Measurements from ENCODE around the gene ZSCAN5A. TPM values are rescaled to one million over a fixed set of nuclear protein-coding genes. Genes with fewer than 3 reads are reported as not detected.

Gene ZSCAN5A
- total and polyA plus RNA-seq, 2 of the 13 experiments (the other 11 are each of a cell fraction or from before 2014, with no cell fraction given), result 9.5 to 17.8 TPM

DNA sequence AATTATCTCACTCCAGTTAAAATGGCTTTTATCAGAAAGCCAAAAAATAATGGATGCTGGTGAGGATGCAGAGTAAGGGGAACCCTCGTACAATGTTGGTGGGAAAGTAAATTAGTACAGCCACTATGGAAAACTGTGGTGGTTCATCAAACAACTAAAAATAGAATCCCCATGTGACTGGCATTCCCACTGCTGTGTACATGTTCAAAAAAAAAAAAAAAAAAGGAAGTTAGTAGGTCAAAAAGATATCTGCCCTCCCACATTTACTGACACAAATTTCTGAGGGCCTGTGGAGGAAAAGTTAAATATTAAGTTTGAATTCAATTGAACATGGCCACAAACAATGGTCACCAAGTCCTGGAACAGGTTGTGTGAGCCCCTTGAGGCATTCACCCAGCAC is 9.8 kb upstream of the ZSCAN5A start:
- ATAC-seq (no peak), DNase-seq (ENCODE audit: low spot score) (no peak), FAIRE-seq (no peak)
- H2AFZ ChIP-seq (ENCODE audit: low read length), result no peak overlapping the region
- no peaks in the 10 kb centered on the region for H3K9me3 ChIP-seq (ENCODE audit: low read length)
- H3K4me3 ChIP-seq (replicated peaks in 1 of 3; ENCODE audit: insufficient read depth in 1 of 3, low read depth in 2 of 3, low read length in 3 of 3), result no peak overlapping the region
- TF ChIP-seq ZNF263 (CRISPR knock-in tag; IDR thresholded peaks at IDR 0.05), result no peak
- ChIA-PET CTCF (ENCODE audit: low intra/inter-chr PET ratio, low total read pairs) (no interaction called here), POLR2A (no interaction called here)
- WGBS (ENCODE audit: low lambda C conversion rate), result 12% methylated on average over 1 of the region's 1 CpG
- intact Hi-C loops (cut with micrococcal nuclease; ENCODE audit: unreplicated experiment), result no loop called here
- no peak overlapping the region for H3K27ac ChIP-seq (ENCODE audit: extremely low read length, insufficient read depth, low read length)
- H3K9ac ChIP-seq (ENCODE audit: insufficient read depth, low read depth, low read length), result no peak overlapping the region
- BruUV-seq (replicated peaks), result no TSS peak
- in situ Hi-C loops (cut with HindIII; ENCODE audit: extremely low pct_ligation_motif_present, low pct_unique_long_range_greater_than_20kb), result no loop called here
- no peaks in the 10 kb centered on the region; a peak in 1 of 5 replicates for H3K27me3 ChIP-seq (ENCODE audit: control insufficient read depth in 1 of 2, insufficient read depth in 2 of 2, low read length in 2 of 2)
- no peak overlapping the region for H3K4me2 ChIP-seq (ENCODE audit: low read depth, low read length)
- no peaks in the 10 kb centered on the region for H3K79me2 ChIP-seq (ENCODE audit: insufficient read depth, low read length)
- no peaks in the 10 kb centered on the region for H4K20me1 ChIP-seq (ENCODE audit: insufficient read depth, low read length)
- 0 out of 2 replicates have a peak, but pooled peaks cover 6% of the 10 kb centered on the region for H3K4me1 ChIP-seq (ENCODE audit: insufficient read depth, low read length)
- no peaks in the 10 kb centered on the region for H3K36me3 ChIP-seq (replicated peaks in 1 of 2; ENCODE audit: control insufficient read depth in 1 of 2, insufficient read depth in 2 of 2, low read length in 2 of 2)

DNA sequence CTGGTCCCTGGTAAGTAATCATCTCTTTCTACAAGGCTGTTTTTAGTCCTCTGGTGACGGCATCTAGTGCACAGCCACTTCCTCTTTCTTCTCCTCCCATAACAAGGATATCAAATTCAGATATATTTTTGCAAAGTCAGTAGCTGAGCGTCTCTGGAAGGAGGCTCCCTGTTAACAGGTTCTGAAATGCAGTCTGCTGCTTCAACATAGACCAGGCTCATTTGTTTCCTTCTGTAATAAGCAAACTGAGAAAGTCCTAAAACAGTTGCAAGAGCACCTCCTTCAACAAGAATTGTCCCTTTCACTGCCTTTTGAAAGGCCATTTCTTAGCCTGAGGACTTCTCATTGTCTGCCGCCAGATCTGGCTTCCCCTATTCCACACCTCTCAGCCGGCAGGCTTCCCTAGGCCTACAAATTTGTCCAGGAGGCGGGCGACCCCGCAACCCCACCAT is 7.4 kb upstream of the ZSCAN5A start:
- 72% methylated on average over 7 of the region's 7 CpGs for WGBS (ENCODE audit: low lambda C conversion rate)
- no peak for FAIRE-seq
- in situ Hi-C loops (cut with HindIII; ENCODE audit: extremely low pct_ligation_motif_present, low pct_unique_long_range_greater_than_20kb), result no loop called here
- TF ChIP-seq, protein P1, sequence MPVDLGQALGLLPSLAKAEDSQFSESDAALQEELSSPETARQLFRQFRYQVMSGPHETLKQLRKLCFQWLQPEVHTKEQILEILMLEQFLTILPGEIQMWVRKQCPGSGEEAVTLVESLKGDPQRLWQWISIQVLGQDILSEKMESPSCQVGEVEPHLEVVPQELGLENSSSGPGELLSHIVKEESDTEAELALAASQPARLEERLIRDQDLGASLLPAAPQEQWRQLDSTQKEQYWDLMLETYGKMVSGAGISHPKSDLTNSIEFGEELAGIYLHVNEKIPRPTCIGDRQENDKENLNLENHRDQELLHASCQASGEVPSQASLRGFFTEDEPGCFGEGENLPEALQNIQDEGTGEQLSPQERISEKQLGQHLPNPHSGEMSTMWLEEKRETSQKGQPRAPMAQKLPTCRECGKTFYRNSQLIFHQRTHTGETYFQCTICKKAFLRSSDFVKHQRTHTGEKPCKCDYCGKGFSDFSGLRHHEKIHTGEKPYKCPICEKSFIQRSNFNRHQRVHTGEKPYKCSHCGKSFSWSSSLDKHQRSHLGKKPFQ (CRISPR knock-in tag; IDR thresholded peaks at IDR 0.05; ENCODE audit: insufficient replicate concordance), result no peak
- no peak for TF ChIP-seq JUNB (CRISPR knock-in tag; IDR thresholded peaks at IDR 0.05; ENCODE audit: borderline replicate concordance)
- no peak for TF ChIP-seq ZNF329 (CRISPR knock-in tag; IDR thresholded peaks at IDR 0.05; ENCODE audit: low read depth)
- TF ChIP-seq HNRNPLL (IDR thresholded peaks at IDR 0.05; ENCODE audit: low read depth, low read length, poor library complexity, severe bottlenecking), result no peak
- TF ChIP-seq ZNF879 (CRISPR knock-in tag; IDR thresholded peaks at IDR 0.05), result no peak
- no peak for TF ChIP-seq ZNF772 (CRISPR knock-in tag; IDR thresholded peaks at IDR 0.05)
- no peak for TF ChIP-seq ZNF549 (CRISPR knock-in tag; IDR thresholded peaks at IDR 0.05)
- no peak for TF ChIP-seq HNRNPUL1 (IDR thresholded peaks at IDR 0.05; ENCODE audit: low read depth, low read length)
- TF ChIP-seq, protein P2, sequence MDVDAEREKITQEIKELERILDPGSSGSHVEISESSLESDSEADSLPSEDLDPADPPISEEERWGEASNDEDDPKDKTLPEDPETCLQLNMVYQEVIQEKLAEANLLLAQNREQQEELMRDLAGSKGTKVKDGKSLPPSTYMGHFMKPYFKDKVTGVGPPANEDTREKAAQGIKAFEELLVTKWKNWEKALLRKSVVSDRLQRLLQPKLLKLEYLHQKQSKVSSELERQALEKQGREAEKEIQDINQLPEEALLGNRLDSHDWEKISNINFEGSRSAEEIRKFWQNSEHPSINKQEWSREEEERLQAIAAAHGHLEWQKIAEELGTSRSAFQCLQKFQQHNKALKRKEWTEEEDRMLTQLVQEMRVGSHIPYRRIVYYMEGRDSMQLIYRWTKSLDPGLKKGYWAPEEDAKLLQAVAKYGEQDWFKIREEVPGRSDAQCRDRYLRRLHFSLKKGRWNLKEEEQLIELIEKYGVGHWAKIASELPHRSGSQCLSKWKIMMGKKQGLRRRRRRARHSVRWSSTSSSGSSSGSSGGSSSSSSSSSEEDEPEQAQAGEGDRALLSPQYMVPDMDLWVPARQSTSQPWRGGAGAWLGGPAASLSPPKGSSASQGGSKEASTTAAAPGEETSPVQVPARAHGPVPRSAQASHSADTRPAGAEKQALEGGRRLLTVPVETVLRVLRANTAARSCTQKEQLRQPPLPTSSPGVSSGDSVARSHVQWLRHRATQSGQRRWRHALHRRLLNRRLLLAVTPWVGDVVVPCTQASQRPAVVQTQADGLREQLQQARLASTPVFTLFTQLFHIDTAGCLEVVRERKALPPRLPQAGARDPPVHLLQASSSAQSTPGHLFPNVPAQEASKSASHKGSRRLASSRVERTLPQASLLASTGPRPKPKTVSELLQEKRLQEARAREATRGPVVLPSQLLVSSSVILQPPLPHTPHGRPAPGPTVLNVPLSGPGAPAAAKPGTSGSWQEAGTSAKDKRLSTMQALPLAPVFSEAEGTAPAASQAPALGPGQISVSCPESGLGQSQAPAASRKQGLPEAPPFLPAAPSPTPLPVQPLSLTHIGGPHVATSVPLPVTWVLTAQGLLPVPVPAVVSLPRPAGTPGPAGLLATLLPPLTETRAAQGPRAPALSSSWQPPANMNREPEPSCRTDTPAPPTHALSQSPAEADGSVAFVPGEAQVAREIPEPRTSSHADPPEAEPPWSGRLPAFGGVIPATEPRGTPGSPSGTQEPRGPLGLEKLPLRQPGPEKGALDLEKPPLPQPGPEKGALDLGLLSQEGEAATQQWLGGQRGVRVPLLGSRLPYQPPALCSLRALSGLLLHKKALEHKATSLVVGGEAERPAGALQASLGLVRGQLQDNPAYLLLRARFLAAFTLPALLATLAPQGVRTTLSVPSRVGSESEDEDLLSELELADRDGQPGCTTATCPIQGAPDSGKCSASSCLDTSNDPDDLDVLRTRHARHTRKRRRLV (CRISPR knock-in tag; IDR thresholded peaks at IDR 0.05), result no peak
- TF ChIP-seq KDM5B (CRISPR knock-in tag; IDR thresholded peaks at IDR 0.05; ENCODE audit: borderline replicate concordance), result no peak
- TF ChIP-seq TSC22D2 (CRISPR knock-in tag; IDR thresholded peaks at IDR 0.05; ENCODE audit: borderline replicate concordance), result no peak
- no peak for TF ChIP-seq LCORL (IDR thresholded peaks at IDR 0.05)
- no peak for TF ChIP-seq LCORL (CRISPR knock-in tag; IDR thresholded peaks at IDR 0.05)

More for the DNA sequence above, 7.4 kb upstream of the ZSCAN5A start:
- Histone ChIP-seq H3K79me2 (ENCODE audit: insufficient read depth, low read length) (no peaks in the 10 kb centered on the region), H2AFZ (ENCODE audit: low read length) (no peak overlapping the region), H3K4me3 (replicated peaks in 1 of 3; ENCODE audit: insufficient read depth in 1 of 3, low read depth in 2 of 3, low read length in 3 of 3) (no peak overlapping the region), H3K27ac (ENCODE audit: extremely low read length, insufficient read depth, low read length) (no peak overlapping the region), H3K4me2 (ENCODE audit: low read depth, low read length) (no peak overlapping the region), H3K27me3 (ENCODE audit: control insufficient read depth in 1 of 2, insufficient read depth in 2 of 2, low read length in 2 of 2) (no peaks in the 10 kb centered on the region; a peak in 1 of 5 replicates), H3K9me3 (ENCODE audit: low read length) (no peaks in the 10 kb centered on the region), H3K4me1 (ENCODE audit: insufficient read depth, low read length) (peaks cover 18% of the 10 kb centered on the region), H3K36me3 (replicated peaks in 1 of 2; ENCODE audit: control insufficient read depth in 1 of 2, insufficient read depth in 2 of 2, low read length in 2 of 2) (no peaks in the 10 kb centered on the region), H4K20me1 (ENCODE audit: insufficient read depth, low read length) (no peaks in the 10 kb centered on the region), H3K9ac (ENCODE audit: insufficient read depth, low read depth, low read length) (no peak overlapping the region)
- ChIA-PET CTCF (ENCODE audit: low intra/inter-chr PET ratio, low total read pairs) (no interaction called here), POLR2A (no interaction called here)
- DNase-seq (ENCODE audit: low spot score) (no peak), ATAC-seq (no peak)
- intact Hi-C loops (cut with micrococcal nuclease; ENCODE audit: unreplicated experiment), result no loop called here
- no TSS peak for BruUV-seq (replicated peaks)

Data from HepG2 (cell line).